Measurements from ENCODE around the gene IL25.
A peak's percentile ranks its signal among the peaks of the same experiment; 100 is the strongest.

IL25 gene

DNA sequence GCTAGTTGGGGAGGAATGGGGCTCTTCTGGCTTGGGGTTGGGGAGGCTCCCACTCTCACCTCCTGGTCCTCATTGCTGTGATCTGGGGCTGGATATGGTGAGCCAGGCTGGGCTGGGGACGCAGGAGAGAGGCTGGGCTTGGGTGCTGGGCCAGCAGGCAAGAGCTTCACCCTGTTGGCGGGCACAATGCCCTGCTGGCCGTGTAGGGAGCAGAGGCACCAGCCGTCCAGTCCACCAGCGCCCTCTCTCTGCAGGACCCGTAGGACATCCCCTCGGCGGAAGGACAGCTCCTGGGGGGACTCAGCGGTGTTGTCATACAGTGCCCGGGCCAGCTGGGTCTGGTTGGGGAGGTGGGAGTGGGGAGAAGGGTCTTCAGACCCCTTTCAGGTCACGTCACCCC lies 12.1 kb upstream of the IL25 start:
- TF ChIP-seq, protein P1, sequence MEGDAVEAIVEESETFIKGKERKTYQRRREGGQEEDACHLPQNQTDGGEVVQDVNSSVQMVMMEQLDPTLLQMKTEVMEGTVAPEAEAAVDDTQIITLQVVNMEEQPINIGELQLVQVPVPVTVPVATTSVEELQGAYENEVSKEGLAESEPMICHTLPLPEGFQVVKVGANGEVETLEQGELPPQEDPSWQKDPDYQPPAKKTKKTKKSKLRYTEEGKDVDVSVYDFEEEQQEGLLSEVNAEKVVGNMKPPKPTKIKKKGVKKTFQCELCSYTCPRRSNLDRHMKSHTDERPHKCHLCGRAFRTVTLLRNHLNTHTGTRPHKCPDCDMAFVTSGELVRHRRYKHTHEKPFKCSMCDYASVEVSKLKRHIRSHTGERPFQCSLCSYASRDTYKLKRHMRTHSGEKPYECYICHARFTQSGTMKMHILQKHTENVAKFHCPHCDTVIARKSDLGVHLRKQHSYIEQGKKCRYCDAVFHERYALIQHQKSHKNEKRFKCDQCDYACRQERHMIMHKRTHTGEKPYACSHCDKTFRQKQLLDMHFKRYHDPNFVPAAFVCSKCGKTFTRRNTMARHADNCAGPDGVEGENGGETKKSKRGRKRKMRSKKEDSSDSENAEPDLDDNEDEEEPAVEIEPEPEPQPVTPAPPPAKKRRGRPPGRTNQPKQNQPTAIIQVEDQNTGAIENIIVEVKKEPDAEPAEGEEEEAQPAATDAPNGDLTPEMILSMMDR (IDR thresholded peaks at IDR 0.05; ENCODE audit: low read depth, low read length), result no peak
- H3K4me3 ChIP-seq (ENCODE audit: low read depth, low read length), result no peak overlapping the region

GRCh38 chr14:23361320-23361719 lies 11.3 kb upstream of the IL25 start:
- no peak overlapping the region for H3K4me3 ChIP-seq (ENCODE audit: low read depth, low read length)
- TF ChIP-seq, protein P1 (IDR thresholded peaks at IDR 0.05; ENCODE audit: low read depth, low read length), result no peak

DNA sequence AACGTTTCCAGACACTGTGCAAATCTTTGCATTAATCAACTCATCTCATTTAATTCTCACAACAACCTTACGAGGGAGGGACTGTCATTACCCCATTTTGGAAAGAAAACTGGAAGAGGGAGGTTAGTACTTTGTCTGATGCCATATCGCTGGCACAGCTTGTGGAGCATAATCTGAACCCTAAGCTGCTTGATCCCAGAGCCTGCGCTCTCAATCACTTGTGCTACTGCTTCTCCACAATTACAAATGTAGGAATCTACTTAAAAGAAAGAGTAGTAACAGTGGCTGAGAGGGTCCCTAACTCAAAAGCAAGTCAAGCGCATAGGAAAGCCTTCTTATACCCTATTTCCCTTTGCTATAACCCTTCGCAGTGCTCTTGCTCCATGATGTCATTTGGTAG lies 10.8 kb upstream of the IL25 start:
- no peak overlapping the region for H3K4me3 ChIP-seq (ENCODE audit: low read depth, low read length)
- TF ChIP-seq, protein P1 (IDR thresholded peaks at IDR 0.05; ENCODE audit: low read depth, low read length), result no peak

- TF ChIP-seq, protein P1 (IDR thresholded peaks at IDR 0.05; ENCODE audit: low read depth, low read length), result no peak
- H3K4me3 ChIP-seq (ENCODE audit: low read depth, low read length), result no peak overlapping the region
Observed at GRCh38 chr14:23362200-23362599, 10.4 kb upstream of the IL25 start.

DNA sequence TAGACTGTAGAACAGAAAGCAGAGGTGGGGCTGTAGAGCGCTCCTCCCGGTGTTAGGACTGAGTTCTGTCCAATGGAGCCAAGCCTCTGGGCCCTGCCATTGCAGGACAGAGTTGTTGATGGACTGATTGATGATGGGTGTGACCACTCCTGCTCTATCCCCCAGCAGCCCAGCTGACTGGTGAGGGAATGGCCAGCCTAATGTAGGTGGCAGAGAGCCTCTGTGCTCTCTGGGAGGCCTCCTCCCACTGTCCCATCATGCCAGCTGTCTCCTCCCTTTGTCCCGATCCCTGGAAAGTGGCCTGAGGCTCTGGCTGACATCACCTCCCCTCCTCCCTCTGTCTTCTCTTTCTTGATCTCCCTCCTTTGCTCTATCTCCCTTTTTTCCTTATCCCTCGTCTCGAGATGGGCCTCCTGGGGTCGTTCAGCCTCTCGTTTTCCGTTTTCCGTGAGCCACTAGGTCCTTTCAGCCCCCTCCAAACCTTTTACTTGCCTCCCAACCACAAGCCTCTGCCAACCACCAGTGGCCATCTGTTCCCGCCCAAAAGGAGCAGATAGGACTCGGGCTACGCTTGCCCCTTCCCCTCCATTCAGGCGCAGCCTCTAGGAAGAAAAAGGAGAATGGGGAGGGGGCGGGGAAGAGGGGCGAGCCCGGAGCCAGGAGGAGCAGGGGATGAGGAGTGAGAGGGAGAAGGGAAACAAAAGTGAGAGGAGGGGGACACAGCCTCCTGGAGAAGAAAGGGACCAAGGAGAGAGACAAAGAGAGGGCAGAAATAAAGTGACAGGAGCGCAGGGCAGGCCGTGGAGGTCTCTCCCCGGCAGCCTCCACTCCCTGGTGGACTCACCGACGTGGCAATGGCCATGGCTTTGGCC lies 8.2 kb upstream of the IL25 start:
- H3K4me3 ChIP-seq (ENCODE audit: low read depth, low read length), result peak overlapping the region; percentile 61
- TF ChIP-seq, protein P1 (IDR thresholded peaks at IDR 0.05; ENCODE audit: low read depth, low read length), result no peak

GRCh38 chr14:23365036-23365731 lies 7.4 kb upstream of the IL25 start, which contains the start of gene EFS:
Gene EFS, minus strand, starts transcription at chr14:23365172. Its CDS starts 147 bp downstream, at chr14:23365025.
- peak within 1 kb of the TSS; percentile 61 for H3K4me3 ChIP-seq (ENCODE audit: low read depth, low read length)
- TF ChIP-seq, protein P1 (IDR thresholded peaks at IDR 0.05; ENCODE audit: low read depth, low read length), result no peak

Data from WI38 (cell line).